ENCODE measurements around the gene AXIN1. TPM values are rescaled to one million over a fixed set of nuclear protein-coding genes. Genes with fewer than 3 reads are reported as not detected.

AXIN1 gene
- total RNA-seq, 1 experiment from 2014 or later: 53.3 TPM

- Histone ChIP-seq H3K27me3 (ENCODE audit: control insufficient read depth, insufficient read depth, low read length) (no peaks in the 10 kb centered on the region), H3K4me1 (ENCODE audit: control insufficient read depth, insufficient read depth, low read length) (peaks cover 43% of the 10 kb centered on the region), H3K4me3 (ENCODE audit: low read depth in 2 of 2, low read length in 2 of 2) (peak overlapping the region in 1 of 2 experiments; percentile 9; a peak in 2 of 4 replicates), H3K27ac (ENCODE audit: low read length) (peak overlapping the region; percentile 74), H3K36me3 (ENCODE audit: control insufficient read depth, insufficient read depth, low read length) (no peaks in the 10 kb centered on the region), H3K9me3 (ENCODE audit: control insufficient read depth, insufficient read depth, low read depth, low read length) (no peaks in the 10 kb centered on the region)
- DNase-seq (ENCODE audit: low read depth, low spot score): no peak
- in situ Hi-C loops (cut with HindIII; ENCODE audit: low pct_unique_long_range_greater_than_20kb, low sequenced_read_pairs) (no loop called here), intact Hi-C loops (cut with micrococcal nuclease; ENCODE audit: unreplicated experiment) (no loop called here)
- ChIA-PET CTCF (no interaction called here), POLR2A (interaction anchor here (0.5 kb wide), 1 partner anchor 48 kb away, joined by 3 read pairs; no protein-coding TSS in a partner anchor)
- ATAC-seq: no peak
- no peak for TF ChIP-seq SIN3A (IDR thresholded peaks at IDR 0.05; ENCODE audit: borderline replicate concordance, insufficient read depth, low read depth, low read length)
- TF ChIP-seq TCF7L2 (IDR thresholded peaks at IDR 0.05; ENCODE audit: low read depth, low read length): no peak
- no peak for TF ChIP-seq CTCF (IDR thresholded peaks at IDR 0.05)
- no peak for TF ChIP-seq REST (IDR thresholded peaks at IDR 0.05; ENCODE audit: insufficient read depth in 1 of 2, low read depth in 2 of 2, low read length in 1 of 2)
- TF ChIP-seq POLR2AphosphoS5 (IDR thresholded peaks at IDR 0.05; ENCODE audit: low read depth, low read length): no peak
- BruUV-seq (replicated peaks): no TSS peak
Observed at GRCh38 chr16:325375-326145, 27.0 kb downstream of the AXIN1 start.

- intact Hi-C loops (cut with micrococcal nuclease; ENCODE audit: unreplicated experiment): no loop called here
- Histone ChIP-seq H3K4me3 (ENCODE audit: low read depth in 2 of 2, low read length in 2 of 2) (peak overlapping the region in 1 of 2 experiments; percentile 9; a peak in 2 of 4 replicates), H3K27me3 (ENCODE audit: control insufficient read depth, insufficient read depth, low read length) (no peaks in the 10 kb centered on the region), H3K36me3 (ENCODE audit: control insufficient read depth, insufficient read depth, low read length) (no peaks in the 10 kb centered on the region), H3K9me3 (ENCODE audit: control insufficient read depth, insufficient read depth, low read depth, low read length) (no peaks in the 10 kb centered on the region), H3K27ac (ENCODE audit: low read length) (peak overlapping the region; percentile 74), H3K4me1 (ENCODE audit: control insufficient read depth, insufficient read depth, low read length) (peaks cover 40% of the 10 kb centered on the region)
- in situ Hi-C loops (cut with HindIII; ENCODE audit: low pct_unique_long_range_greater_than_20kb, low sequenced_read_pairs): no loop called here
- no peak for TF ChIP-seq REST (IDR thresholded peaks at IDR 0.05; ENCODE audit: insufficient read depth in 1 of 2, low read depth in 2 of 2, low read length in 1 of 2)
- TF ChIP-seq SIN3A (IDR thresholded peaks at IDR 0.05; ENCODE audit: borderline replicate concordance, insufficient read depth, low read depth, low read length): no peak
- no peak for TF ChIP-seq POLR2AphosphoS5 (IDR thresholded peaks at IDR 0.05; ENCODE audit: low read depth, low read length)
- no peak for TF ChIP-seq CTCF (IDR thresholded peaks at IDR 0.05)
- TF ChIP-seq TCF7L2 (IDR thresholded peaks at IDR 0.05; ENCODE audit: low read depth, low read length): no peak
- POLR2A ChIA-PET: interaction anchor here (0.5 to 0.6 kb wide), 2 partner anchors 48 to 102 kb away, joined by 3 to 6 read pairs; no protein-coding TSS in a partner anchor
- ATAC-seq (peak; percentile 43), DNase-seq (ENCODE audit: low read depth, low spot score) (no peak)
- BruUV-seq (replicated peaks): no TSS peak
- CTCF ChIA-PET: no interaction called here
Observed at GRCh38 chr16:324451-325334, 27.8 kb downstream of the AXIN1 start.
